HEK293 (cell line): Measurements from ENCODE around the gene ZNF408.

Source experiments
- CTCF ChIP-seq: fragments of 450-650 bp; formaldehyde crosslinking; IDR thresholded peaks from 2 replicates; pipeline ENCODE4 v1.5.1; 2016; ENCODE audit warnings: missing biosample characterization, missing genetic modification characterization
- KLF9 ChIP-seq: fragments of 450-650 bp; formaldehyde crosslinking; IDR thresholded peaks from 2 replicates; pipeline ENCODE4 v1.5.1; 2016; ENCODE audit warnings: missing biosample characterization, missing genetic modification characterization, low read depth
- SCRT2 ChIP-seq: fragments of 450-650 bp; formaldehyde crosslinking; IDR thresholded peaks from 2 replicates; pipeline ENCODE4 v1.5.1; 2016; ENCODE audit warnings: missing biosample characterization, missing genetic modification characterization
- WT1 ChIP-seq: fragments of 450-650 bp; formaldehyde crosslinking; IDR thresholded peaks from 2 replicates; pipeline ENCODE4 v1.5.1; 2016; ENCODE audit warnings: missing biosample characterization, missing genetic modification characterization
- ZBTB49 ChIP-seq: fragments of 450-650 bp; formaldehyde crosslinking; IDR thresholded peaks from 2 replicates; pipeline ENCODE4 v1.5.1; 2016; ENCODE audit warnings: missing biosample characterization, missing genetic modification characterization, low read depth
- ZFP3 ChIP-seq: fragments of 450-650 bp; formaldehyde crosslinking; IDR thresholded peaks from 2 replicates; pipeline ENCODE4 v1.5.1; 2016; ENCODE audit warnings: low read depth, missing biosample characterization, missing genetic modification characterization
- ZNF2 ChIP-seq: fragments of 450-650 bp; formaldehyde crosslinking; IDR thresholded peaks from 2 replicates; pipeline ENCODE4 v1.5.1; 2016; ENCODE audit warnings: missing biosample characterization, missing genetic modification characterization
- ZNF362 ChIP-seq: fragments of 450-650 bp; formaldehyde crosslinking; IDR thresholded peaks from 2 replicates; pipeline ENCODE4 v1.5.1; 2016; ENCODE audit warnings: missing biosample characterization, missing genetic modification characterization
- ZNF549 ChIP-seq: fragments of 450-650 bp; IDR thresholded peaks from 2 replicates; pipeline ENCODE4 v1.5.1; 2018; ENCODE audit warnings: missing biosample characterization, missing genetic modification characterization, mild to moderate bottlenecking, inconsistent platforms, moderate library complexity
- TF ChIP-seq, protein P1 (sequence below): fragments of 450-650 bp; formaldehyde crosslinking; IDR thresholded peaks from 2 replicates; pipeline ENCODE4 v1.5.0; 2017; ENCODE audit warnings: missing biosample characterization, missing genetic modification characterization, borderline replicate concordance
- TF ChIP-seq, protein P2 (sequence below): fragments of 450-650 bp; formaldehyde crosslinking; IDR thresholded peaks from 2 replicates; pipeline ENCODE4 v1.5.1; 2016; ENCODE audit warnings: missing biosample characterization, missing genetic modification characterization

- TF ChIP-seq ZNF549 (tag by site-specific recombination): no peak
- no peak for TF ChIP-seq CTCF (tag by site-specific recombination)
- TF ChIP-seq ZBTB49 (tag by site-specific recombination): no peak
- TF ChIP-seq, protein P1, sequence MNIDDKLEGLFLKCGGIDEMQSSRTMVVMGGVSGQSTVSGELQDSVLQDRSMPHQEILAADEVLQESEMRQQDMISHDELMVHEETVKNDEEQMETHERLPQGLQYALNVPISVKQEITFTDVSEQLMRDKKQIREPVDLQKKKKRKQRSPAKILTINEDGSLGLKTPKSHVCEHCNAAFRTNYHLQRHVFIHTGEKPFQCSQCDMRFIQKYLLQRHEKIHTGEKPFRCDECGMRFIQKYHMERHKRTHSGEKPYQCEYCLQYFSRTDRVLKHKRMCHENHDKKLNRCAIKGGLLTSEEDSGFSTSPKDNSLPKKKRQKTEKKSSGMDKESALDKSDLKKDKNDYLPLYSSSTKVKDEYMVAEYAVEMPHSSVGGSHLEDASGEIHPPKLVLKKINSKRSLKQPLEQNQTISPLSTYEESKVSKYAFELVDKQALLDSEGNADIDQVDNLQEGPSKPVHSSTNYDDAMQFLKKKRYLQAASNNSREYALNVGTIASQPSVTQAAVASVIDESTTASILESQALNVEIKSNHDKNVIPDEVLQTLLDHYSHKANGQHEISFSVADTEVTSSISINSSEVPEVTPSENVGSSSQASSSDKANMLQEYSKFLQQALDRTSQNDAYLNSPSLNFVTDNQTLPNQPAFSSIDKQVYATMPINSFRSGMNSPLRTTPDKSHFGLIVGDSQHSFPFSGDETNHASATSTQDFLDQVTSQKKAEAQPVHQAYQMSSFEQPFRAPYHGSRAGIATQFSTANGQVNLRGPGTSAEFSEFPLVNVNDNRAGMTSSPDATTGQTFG (tag by site-specific recombination): no peak
- no peak for TF ChIP-seq ZNF362 (tag by site-specific recombination)
- TF ChIP-seq ZNF2 (tag by site-specific recombination): no peak
- TF ChIP-seq KLF9 (tag by site-specific recombination): no peak
- TF ChIP-seq WT1 (tag by site-specific recombination): no peak
- TF ChIP-seq SCRT2 (tag by site-specific recombination): no peak
- no peak for TF ChIP-seq ZFP3 (tag by site-specific recombination)
- TF ChIP-seq, protein P2, sequence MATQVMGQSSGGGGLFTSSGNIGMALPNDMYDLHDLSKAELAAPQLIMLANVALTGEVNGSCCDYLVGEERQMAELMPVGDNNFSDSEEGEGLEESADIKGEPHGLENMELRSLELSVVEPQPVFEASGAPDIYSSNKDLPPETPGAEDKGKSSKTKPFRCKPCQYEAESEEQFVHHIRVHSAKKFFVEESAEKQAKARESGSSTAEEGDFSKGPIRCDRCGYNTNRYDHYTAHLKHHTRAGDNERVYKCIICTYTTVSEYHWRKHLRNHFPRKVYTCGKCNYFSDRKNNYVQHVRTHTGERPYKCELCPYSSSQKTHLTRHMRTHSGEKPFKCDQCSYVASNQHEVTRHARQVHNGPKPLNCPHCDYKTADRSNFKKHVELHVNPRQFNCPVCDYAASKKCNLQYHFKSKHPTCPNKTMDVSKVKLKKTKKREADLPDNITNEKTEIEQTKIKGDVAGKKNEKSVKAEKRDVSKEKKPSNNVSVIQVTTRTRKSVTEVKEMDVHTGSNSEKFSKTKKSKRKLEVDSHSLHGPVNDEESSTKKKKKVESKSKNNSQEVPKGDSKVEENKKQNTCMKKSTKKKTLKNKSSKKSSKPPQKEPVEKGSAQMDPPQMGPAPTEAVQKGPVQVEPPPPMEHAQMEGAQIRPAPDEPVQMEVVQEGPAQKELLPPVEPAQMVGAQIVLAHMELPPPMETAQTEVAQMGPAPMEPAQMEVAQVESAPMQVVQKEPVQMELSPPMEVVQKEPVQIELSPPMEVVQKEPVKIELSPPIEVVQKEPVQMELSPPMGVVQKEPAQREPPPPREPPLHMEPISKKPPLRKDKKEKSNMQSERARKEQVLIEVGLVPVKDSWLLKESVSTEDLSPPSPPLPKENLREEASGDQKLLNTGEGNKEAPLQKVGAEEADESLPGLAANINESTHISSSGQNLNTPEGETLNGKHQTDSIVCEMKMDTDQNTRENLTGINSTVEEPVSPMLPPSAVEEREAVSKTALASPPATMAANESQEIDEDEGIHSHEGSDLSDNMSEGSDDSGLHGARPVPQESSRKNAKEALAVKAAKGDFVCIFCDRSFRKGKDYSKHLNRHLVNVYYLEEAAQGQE (tag by site-specific recombination): no peak
These were observed 35.5 kb upstream of the ZNF408 start for GRCh38 chr11:46665356-46665755.
